DOHH2 (cell line): ENCODE results near the gene TYMP.

Experiments
- H3F3A ChIP-seq: fragments of 200-600 bp; sonication (generic), shearing (Covaris generic); 2 replicates; pipeline ENCODE4 v1.6.0; 2016; ENCODE audit warnings: antibody characterized with exemption, mild to moderate bottlenecking; ENCODE audit not compliant: control insufficient read depth, insufficient read depth
- H3K27ac ChIP-seq: fragments of 200-600 bp; sonication (generic); 2 replicates; pipeline ENCODE4 v1.5.1; 2014; ENCODE audit warnings: low read depth, mild to moderate bottlenecking, low read length, moderate library complexity
- H3K27me3 ChIP-seq: fragments of 200-600 bp; sonication (generic); 2 replicates; pipeline ENCODE4 v1.6.1; 2014; ENCODE audit warnings: mild to moderate bottlenecking, low read length, mixed read lengths; ENCODE audit not compliant: control insufficient read depth
- H3K36me3 ChIP-seq: fragments of 200-600 bp; sonication (generic); 2 replicates; pipeline ENCODE4 v1.6.1; 2014; ENCODE audit warnings: mild to moderate bottlenecking, low read length, moderate library complexity, mixed read lengths; ENCODE audit not compliant: control insufficient read depth
- H3K4me1 ChIP-seq: fragments of 200-600 bp; sonication (generic); 2 replicates; pipeline ENCODE4 v1.6.1; 2014; ENCODE audit warnings: mild to moderate bottlenecking, low read length, mixed read lengths; ENCODE audit not compliant: control insufficient read depth
- H3K4me2 ChIP-seq: fragments of 200-600 bp; sonication (generic); 2 replicates; pipeline ENCODE4 v1.6.0; 2014; ENCODE audit warnings: mild to moderate bottlenecking, low read length, moderate library complexity
- H3K4me3 ChIP-seq: fragments of 200-600 bp; sonication (generic); 2 replicates; pipeline ENCODE4 v1.5.1; 2014; ENCODE audit warnings: mild to moderate bottlenecking, low read length, mixed read lengths
- H3K79me2 ChIP-seq: fragments of 200-600 bp; sonication (generic); 2 replicates; pipeline ENCODE4 v1.6.1; 2014; ENCODE audit warnings: mild to moderate bottlenecking, low read length, mixed read lengths; ENCODE audit not compliant: control insufficient read depth
- H3K9me2 ChIP-seq: fragments of 200-600 bp; sonication (generic); replicated peaks from 2 replicates; pipeline ENCODE4 v1.6.1; 2014; ENCODE audit warnings: mild to moderate bottlenecking, low read length, mixed read lengths; ENCODE audit not compliant: control insufficient read depth
- H3K9me3 ChIP-seq: fragments of 200-600 bp; sonication (generic); 2 replicates; pipeline ENCODE4 v1.6.1; 2014; ENCODE audit warnings: antibody characterized with exemption, low read length, mixed read lengths; ENCODE audit not compliant: control insufficient read depth, insufficient read depth
- H4K20me1 ChIP-seq: fragments of 200-600 bp; sonication (generic); 2 replicates; pipeline ENCODE4 v1.6.0; 2014; ENCODE audit warnings: low read depth, mild to moderate bottlenecking, antibody characterized with exemption, low read length, moderate library complexity; ENCODE audit not compliant: control insufficient read depth, insufficient read depth
- CTCF ChIP-seq: fragments of 200-600 bp; sonication (generic); IDR thresholded peaks from one replicate; pipeline ENCODE4 v1.5.1; 2014; ENCODE audit warnings: antibody characterized with exemption, mild to moderate bottlenecking, low read depth, low read length; ENCODE audit not compliant: poor library complexity, severe bottlenecking
- EZH2phosphoT487 ChIP-seq: fragments of 200-600 bp; sonication (generic); IDR thresholded peaks from 2 replicates; pipeline ENCODE4 v1.6.1; 2017; ENCODE audit warnings: borderline replicate concordance, mild to moderate bottlenecking, antibody characterized with exemption, low read length, moderate library complexity, mixed read lengths

The TYMP gene

GRCh38 chr22:50562523-50563412 is 33.0 kb upstream of the TYMP start, which contains the start of gene SYCE3:
Gene SYCE3 (minus strand): TSS chr22:50562919. CDS start chr22:50556405, 6,514 bp downstream.
- TF ChIP-seq EZH2phosphoT487 (no peak), CTCF (peak; percentile 85)
- peaks cover 3% of the 10 kb centered on the region for H3K36me3 ChIP-seq
- H3K9me3 ChIP-seq = no peaks in the 10 kb centered on the region
- no peaks in the 10 kb centered on the region for H3K9me2 ChIP-seq
- peaks cover 8% of the 10 kb centered on the region for H3K4me1 ChIP-seq
- H3K4me3 ChIP-seq = peak within 1 kb of the TSS; percentile 87
- no peak within 1 kb of the TSS for H3K27ac ChIP-seq
- no peaks in the 10 kb centered on the region for H3K79me2 ChIP-seq
- no peaks in the 10 kb centered on the region; the same call in 1 of the 2 replicates for H3F3A ChIP-seq
- peaks cover 18% of the 10 kb centered on the region for H3K27me3 ChIP-seq
- H4K20me1 ChIP-seq = no peaks in the 10 kb centered on the region
- H3K4me2 ChIP-seq = peak within 1 kb of the TSS; percentile 100

GRCh38 chr22:50561401-50562358 is 31.9 kb upstream of the TYMP start:
- H3K27ac ChIP-seq = no peak overlapping the region
- no peaks in the 10 kb centered on the region for H3F3A ChIP-seq
- no peaks in the 10 kb centered on the region for H3K9me2 ChIP-seq
- no peaks in the 10 kb centered on the region for H3K79me2 ChIP-seq
- H3K36me3 ChIP-seq = no peaks in the 10 kb centered on the region
- no peaks in the 10 kb centered on the region for H3K9me3 ChIP-seq
- peaks cover 8% of the 10 kb centered on the region for H3K4me1 ChIP-seq
- TF ChIP-seq CTCF = no peak
- TF ChIP-seq EZH2phosphoT487 = no peak
- no peaks in the 10 kb centered on the region for H4K20me1 ChIP-seq
- no peak overlapping the region for H3K4me2 ChIP-seq
- H3K4me3 ChIP-seq = no peak overlapping the region
- H3K27me3 ChIP-seq = peaks cover 18% of the 10 kb centered on the region

GRCh38 chr22:50560034-50560433 is 30.2 kb upstream of the TYMP start:
- Histone ChIP-seq H3K4me1 (peaks cover 8% of the 10 kb centered on the region), H3K27me3 (peaks cover 22% of the 10 kb centered on the region), H3K9me2 (no peaks in the 10 kb centered on the region), H3K36me3 (no peaks in the 10 kb centered on the region), H3K9me3 (no peaks in the 10 kb centered on the region), H3F3A (no peaks in the 10 kb centered on the region), H4K20me1 (no peaks in the 10 kb centered on the region), H3K4me2 (no peak overlapping the region), H3K4me3 (no peak overlapping the region), H3K27ac (no peak overlapping the region), H3K79me2 (no peaks in the 10 kb centered on the region)
- TF ChIP-seq CTCF = no peak
- TF ChIP-seq EZH2phosphoT487 = no peak
